Measurements from ENCODE around the gene CCR7.
"Not testable (repeated sequence)": the region's sequence is repeated elsewhere in the genome, so short reads cannot be mapped to it uniquely, and the experiment has no call there.

CCR7 gene

DNA sequence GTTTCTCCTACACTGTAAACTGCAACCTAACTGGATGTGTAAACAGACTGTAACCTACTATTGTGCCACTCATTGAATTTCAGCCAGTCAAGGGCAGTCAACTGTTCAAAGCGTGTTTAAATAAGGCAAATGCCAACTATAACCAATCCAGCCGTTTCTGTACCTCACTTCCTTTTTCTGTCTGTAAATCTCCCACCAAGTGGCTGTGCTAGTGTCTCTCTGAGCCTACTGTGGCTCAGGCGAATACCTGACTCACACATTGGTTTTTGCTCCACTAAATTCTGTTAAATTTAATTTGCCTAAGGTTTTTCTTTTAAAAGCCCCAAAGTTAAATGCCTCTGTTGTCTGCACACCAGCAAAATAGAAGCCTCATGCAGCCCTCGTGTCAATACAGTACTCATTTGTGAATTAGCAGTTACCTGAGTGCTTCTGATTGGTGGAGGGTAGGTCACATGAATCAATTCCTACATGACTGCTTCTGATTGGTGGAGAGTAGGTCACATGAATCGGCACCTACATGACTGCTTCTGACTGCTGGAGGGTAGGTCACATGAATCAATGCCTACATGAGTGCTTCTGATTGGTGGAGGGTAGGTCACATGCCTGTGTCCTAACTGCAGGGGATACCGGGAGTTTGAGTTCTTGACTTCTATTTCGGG lies 31.1 kb upstream of the CCR7 start:
- TF ChIP-seq, protein P1, sequence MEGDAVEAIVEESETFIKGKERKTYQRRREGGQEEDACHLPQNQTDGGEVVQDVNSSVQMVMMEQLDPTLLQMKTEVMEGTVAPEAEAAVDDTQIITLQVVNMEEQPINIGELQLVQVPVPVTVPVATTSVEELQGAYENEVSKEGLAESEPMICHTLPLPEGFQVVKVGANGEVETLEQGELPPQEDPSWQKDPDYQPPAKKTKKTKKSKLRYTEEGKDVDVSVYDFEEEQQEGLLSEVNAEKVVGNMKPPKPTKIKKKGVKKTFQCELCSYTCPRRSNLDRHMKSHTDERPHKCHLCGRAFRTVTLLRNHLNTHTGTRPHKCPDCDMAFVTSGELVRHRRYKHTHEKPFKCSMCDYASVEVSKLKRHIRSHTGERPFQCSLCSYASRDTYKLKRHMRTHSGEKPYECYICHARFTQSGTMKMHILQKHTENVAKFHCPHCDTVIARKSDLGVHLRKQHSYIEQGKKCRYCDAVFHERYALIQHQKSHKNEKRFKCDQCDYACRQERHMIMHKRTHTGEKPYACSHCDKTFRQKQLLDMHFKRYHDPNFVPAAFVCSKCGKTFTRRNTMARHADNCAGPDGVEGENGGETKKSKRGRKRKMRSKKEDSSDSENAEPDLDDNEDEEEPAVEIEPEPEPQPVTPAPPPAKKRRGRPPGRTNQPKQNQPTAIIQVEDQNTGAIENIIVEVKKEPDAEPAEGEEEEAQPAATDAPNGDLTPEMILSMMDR (IDR thresholded peaks at IDR 0.05; ENCODE audit: low read depth, low read length) = no peak
- H3K4me3 ChIP-seq (ENCODE audit: low read depth, low read length) = no peak overlapping the region

DNA sequence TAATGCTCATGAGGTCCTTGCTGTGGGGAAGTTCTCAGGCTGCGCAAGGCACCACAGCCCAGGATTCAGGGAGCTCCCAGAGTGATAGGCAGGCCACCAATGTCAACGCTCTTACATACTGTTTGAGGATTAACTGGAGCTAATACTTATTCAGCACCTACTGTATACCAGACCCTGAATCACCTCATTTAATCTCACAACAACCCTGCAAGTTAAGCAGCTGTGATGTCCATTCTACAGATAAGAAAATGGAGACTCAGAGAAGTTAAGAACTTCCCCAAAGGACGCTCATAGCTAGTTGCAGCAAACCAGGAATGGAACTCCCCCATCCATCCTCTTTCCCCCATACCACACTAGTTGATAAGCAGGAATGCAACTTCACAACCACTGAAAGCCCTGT lies 25.5 kb upstream of the CCR7 start:
- no peak overlapping the region for H3K4me3 ChIP-seq (ENCODE audit: low read depth, low read length)
- TF ChIP-seq, protein P1 (IDR thresholded peaks at IDR 0.05; ENCODE audit: low read depth, low read length) = no peak

DNA sequence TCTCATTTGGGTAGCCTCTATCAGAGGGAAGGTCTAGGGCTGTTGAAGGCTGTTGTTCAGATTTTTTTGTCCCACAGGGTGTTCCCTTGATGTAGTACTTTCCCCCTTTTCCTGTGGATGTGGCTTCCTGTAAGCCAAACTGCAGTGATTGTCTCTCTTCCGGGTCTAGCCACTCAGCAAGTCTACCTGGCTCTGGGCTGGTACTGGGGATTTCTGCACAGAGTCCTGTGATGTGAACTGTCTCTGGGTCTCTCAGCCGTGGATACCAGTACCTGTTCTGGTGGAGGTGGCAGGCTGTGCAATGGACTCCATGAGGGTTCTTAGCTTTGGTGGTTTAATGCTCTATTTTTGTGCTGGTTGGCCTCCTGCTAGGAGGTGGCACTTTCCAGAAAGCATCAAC lies 23.3 kb upstream of the CCR7 start:
- TF ChIP-seq, protein P1 (IDR thresholded peaks at IDR 0.05; ENCODE audit: low read depth, low read length) = no peak
- H3K4me3 ChIP-seq (ENCODE audit: low read depth, low read length) = no peak overlapping the region

DNA sequence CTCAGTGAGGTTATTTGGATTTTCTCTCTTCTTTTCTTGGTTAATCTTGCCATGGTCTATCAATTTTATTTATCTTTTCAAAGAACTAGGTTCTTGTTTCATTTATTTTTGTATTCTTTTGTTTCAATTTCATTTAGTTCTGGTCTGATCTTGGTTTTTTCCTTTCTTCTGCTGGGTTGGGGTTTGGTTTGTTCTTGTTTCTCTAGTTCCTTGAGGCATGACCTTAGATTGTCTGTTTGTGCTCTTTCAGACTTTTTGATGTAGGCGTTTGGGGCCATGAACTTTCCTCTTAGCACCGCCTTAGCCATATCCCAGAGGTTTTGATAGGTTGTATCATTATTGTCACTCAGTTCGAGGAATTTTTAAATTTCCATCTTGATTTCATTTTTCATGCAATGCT lies 21.0 kb upstream of the CCR7 start:
- H3K4me3 ChIP-seq (ENCODE audit: low read depth, low read length) = not testable (repeated sequence)

- not testable (repeated sequence) for H3K4me3 ChIP-seq (ENCODE audit: low read depth, low read length)
Measured at GRCh38 chr17:40584950-40585349, 19.7 kb upstream of the CCR7 start.

DNA sequence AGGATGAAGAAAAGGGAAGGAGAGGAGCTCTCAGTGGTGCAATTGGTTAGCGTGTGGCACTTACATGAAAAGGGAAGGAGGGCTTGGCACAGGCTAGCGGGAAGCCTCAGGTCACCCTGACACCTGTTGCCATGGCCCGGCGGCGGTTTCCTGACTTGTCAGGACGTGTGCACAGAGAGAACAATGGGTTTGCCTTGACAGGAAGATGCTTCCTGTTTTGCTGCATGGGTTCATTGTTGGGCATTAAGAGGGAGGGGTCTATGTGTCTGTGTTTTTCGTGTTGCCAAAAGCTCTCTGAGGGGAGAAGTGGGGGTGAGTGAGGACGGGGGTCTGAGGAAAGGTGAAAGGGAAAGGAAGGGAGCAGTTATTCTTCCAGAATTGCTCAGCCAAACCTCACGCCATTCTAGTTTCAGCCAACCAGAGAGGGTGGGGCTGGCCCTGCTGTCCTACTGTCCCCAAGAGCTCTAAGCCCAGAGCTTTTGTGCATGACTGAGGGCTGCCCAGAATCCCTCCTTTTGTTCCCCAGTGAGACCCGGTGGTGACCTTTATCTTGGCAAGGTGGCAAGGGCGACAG lies 17.1 kb upstream of the CCR7 start:
- no peak overlapping the region for H3K4me3 ChIP-seq (ENCODE audit: low read depth, low read length)
- TF ChIP-seq, protein P1 (IDR thresholded peaks at IDR 0.05; ENCODE audit: low read depth, low read length) = no peak

DNA sequence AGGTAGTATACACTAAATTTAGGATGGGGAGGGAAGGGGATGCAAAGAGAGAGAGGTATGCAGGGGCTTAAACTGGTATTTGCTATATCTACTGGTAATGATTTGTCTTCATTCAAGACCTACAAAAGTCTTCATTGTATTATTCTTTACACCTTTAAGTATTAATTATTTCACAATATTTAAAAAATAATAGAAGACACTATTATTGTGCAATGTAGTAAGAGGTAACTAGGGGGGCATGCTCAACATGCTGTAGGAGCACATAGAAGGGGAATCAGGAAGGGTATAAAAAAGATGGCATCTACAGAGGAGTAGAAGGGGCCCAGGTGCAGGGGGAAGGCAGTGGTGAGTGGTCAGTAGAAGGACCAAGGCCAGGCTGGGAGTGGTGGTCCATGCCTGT lies 14.9 kb upstream of the CCR7 start:
- no peak overlapping the region for H3K4me3 ChIP-seq (ENCODE audit: low read depth, low read length)
- TF ChIP-seq, protein P1 (IDR thresholded peaks at IDR 0.05; ENCODE audit: low read depth, low read length) = no peak

GRCh38 chr17:40579471-40579870 lies 14.2 kb upstream of the CCR7 start:
- no peak overlapping the region for H3K4me3 ChIP-seq (ENCODE audit: low read depth, low read length)
- TF ChIP-seq, protein P1 (IDR thresholded peaks at IDR 0.05; ENCODE audit: low read depth, low read length) = no peak
